ENCODE data around the gene OVAAL. TPM values are rescaled to one million over a fixed set of nuclear protein-coding genes. Genes with fewer than 3 reads are reported as not detected.

OVAAL gene
- total RNA-seq, 2 donors from 2014 or later: not detected

DNA sequence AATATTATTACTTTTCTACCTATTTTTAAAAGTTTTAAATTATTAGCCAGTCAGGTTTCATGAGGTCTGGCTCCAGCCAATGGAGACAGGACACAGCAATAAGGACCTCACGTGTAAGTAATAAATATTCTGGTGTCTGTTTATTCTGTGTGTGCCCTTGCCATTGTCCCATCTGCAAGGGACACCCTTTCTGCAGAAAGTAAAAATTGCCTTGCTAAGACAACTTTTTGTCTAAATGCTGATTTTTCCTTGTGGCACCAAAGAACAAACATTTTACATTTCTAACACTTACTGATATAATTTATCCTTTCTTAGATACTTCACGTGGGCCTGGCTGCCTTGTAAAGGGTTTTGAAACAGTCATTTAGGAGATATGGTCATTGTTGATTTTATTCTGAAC, 29.4 kb downstream of the OVAAL start:
- H3K9me3 ChIP-seq: no peaks in the 10 kb centered on the region
- ATAC-seq (no peak), DNase-seq (no peak)
- intact Hi-C loops (cut with DNase I): no loop called here
- peaks cover 38% of the 10 kb centered on the region for H3K4me1 ChIP-seq
- H3K27ac ChIP-seq: peak overlapping the region in 1 of 4 donors; percentile 83
- H3K27me3 ChIP-seq: no peaks in the 10 kb centered on the region
- WGBS, 2 donors: 40 to 48% methylated on average over 2 of the region's 2 CpGs
- TF ChIP-seq, protein P1, sequence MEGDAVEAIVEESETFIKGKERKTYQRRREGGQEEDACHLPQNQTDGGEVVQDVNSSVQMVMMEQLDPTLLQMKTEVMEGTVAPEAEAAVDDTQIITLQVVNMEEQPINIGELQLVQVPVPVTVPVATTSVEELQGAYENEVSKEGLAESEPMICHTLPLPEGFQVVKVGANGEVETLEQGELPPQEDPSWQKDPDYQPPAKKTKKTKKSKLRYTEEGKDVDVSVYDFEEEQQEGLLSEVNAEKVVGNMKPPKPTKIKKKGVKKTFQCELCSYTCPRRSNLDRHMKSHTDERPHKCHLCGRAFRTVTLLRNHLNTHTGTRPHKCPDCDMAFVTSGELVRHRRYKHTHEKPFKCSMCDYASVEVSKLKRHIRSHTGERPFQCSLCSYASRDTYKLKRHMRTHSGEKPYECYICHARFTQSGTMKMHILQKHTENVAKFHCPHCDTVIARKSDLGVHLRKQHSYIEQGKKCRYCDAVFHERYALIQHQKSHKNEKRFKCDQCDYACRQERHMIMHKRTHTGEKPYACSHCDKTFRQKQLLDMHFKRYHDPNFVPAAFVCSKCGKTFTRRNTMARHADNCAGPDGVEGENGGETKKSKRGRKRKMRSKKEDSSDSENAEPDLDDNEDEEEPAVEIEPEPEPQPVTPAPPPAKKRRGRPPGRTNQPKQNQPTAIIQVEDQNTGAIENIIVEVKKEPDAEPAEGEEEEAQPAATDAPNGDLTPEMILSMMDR (IDR thresholded peaks at IDR 0.05): no peak
- TF ChIP-seq POLR2A (IDR thresholded peaks at IDR 0.05): no peak
- no peak overlapping the region for H3K4me3 ChIP-seq
- H3K36me3 ChIP-seq (replicated peaks in 1 of 2; ENCODE audit: insufficient read depth in 1 of 2, low read depth in 2 of 2): no peaks in the 10 kb centered on the region

DNA sequence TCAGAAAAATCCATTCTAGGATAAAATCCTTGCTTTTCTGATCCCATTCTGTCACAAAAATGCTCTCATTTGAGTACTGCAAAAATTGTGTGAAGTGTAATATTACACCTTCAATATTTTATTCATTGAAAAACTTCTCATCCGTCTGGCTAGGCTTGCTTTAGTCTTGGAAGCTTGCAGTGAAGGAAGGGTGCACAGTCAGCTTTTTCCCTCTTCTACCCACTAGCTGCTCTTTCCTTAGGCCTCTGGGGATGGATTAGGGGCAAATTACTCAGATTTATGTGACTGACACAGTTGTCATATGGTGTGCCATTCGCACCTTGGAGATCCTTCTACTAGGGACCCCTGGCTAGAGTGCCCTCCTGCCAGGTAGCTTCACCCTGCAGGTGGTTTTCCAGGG, 32.1 kb downstream of the OVAAL start:
- H3K27me3 ChIP-seq: no peaks in the 10 kb centered on the region
- H3K9me3 ChIP-seq: no peaks in the 10 kb centered on the region
- WGBS, 2 donors: 91 to 93% methylated on average over 2 of the region's 2 CpGs
- H3K36me3 ChIP-seq (replicated peaks in 1 of 2; ENCODE audit: insufficient read depth in 1 of 2, low read depth in 2 of 2): no peaks in the 10 kb centered on the region
- intact Hi-C loops (cut with DNase I): no loop called here
- no peak overlapping the region for H3K4me3 ChIP-seq
- H3K4me1 ChIP-seq: peaks cover 31% of the 10 kb centered on the region
- TF ChIP-seq, protein P1 (IDR thresholded peaks at IDR 0.05): no peak
- no peak for TF ChIP-seq POLR2A (IDR thresholded peaks at IDR 0.05)
- ATAC-seq (no peak), DNase-seq (no peak)
- no peak overlapping the region for H3K27ac ChIP-seq

DNA sequence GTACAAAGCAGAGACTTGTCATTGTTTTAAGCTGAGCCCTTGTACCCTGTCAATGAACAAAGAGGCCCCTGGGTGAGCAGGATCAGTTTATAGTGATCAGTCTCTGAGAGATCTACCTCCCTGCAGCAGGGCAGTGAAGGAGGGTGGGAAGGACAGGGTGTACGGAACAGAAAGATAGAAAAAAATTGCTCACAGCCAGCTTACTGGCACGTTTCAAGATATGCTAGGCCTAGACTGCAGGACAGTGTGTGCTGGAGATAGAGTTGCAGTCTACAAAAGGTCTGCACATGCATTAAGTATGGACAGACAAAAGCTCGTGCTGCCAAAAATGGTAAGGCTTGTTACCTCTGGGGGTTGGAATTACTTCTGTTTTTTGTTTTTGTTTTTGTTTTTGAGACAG, 34.6 kb downstream of the OVAAL start:
- H3K36me3 ChIP-seq (replicated peaks in 1 of 2; ENCODE audit: insufficient read depth in 1 of 2, low read depth in 2 of 2): no peaks in the 10 kb centered on the region
- peaks cover 15% of the 10 kb centered on the region for H3K4me1 ChIP-seq
- DNase-seq (no peak), ATAC-seq (no peak)
- H3K27me3 ChIP-seq: no peaks in the 10 kb centered on the region
- 66 to 69% methylated on average over 3 of the region's 3 CpGs for WGBS, 2 donors
- intact Hi-C loops (cut with DNase I): no loop called here
- H3K27ac ChIP-seq: no peak overlapping the region
- H3K9me3 ChIP-seq: no peaks in the 10 kb centered on the region
- no peak overlapping the region for H3K4me3 ChIP-seq
- TF ChIP-seq, protein P1 (IDR thresholded peaks at IDR 0.05): no peak
- no peak for TF ChIP-seq POLR2A (IDR thresholded peaks at IDR 0.05)

DNA sequence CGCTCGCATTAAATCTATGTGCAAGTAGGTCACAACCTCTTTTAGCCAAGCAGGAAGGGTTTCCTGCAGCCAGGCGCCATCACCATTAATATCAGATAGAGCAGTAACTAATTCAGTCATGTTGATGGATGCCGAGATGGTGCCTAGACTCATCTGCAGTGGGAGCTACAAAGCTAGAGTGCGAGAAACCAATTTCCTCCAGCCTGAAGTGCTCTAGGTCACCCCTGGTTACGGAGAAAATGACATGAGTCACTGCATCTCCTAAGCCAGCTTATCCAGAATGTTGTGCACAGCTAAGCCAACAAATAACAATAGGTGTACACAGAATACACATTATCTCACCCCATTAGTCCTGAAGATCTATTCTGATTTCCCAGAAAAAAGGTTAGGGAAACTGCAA, 36.0 kb downstream of the OVAAL start:
- ATAC-seq: no peak
- intact Hi-C loops (cut with DNase I): no loop called here
- TF ChIP-seq, protein P1 (IDR thresholded peaks at IDR 0.05): no peak
- TF ChIP-seq POLR2A (IDR thresholded peaks at IDR 0.05): no peak
- Histone ChIP-seq H3K4me1 (peaks cover 26% of the 10 kb centered on the region), H3K27me3 (no peaks in the 10 kb centered on the region), H3K27ac (no peak overlapping the region), H3K4me3 (no peak overlapping the region), H3K9me3 (no peaks in the 10 kb centered on the region), H3K36me3 (replicated peaks in 1 of 2; ENCODE audit: insufficient read depth in 1 of 2, low read depth in 2 of 2) (no peaks in the 10 kb centered on the region)
- 75 to 83% methylated on average over 6 of the region's 6 CpGs for WGBS, 2 donors
- DNase-seq: no peak

DNA sequence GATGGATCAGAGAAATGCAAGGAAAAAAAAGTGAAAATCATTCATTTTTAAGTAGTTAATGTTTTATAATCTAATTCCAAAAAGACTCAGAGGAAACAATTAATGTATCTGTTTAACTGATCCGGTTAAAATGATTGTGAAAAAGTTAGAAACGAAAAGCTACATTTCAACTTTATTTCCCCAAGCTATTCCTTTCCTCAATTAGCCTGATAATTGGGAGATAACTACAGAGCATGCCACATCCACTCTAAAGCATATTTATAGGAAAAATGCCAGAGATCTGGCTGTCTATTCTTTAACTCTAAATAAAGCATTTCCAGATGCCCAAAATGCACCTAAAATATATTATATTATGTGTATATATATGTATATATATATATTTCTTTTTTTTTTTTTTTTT, 37.2 kb downstream of the OVAAL start:
- TF ChIP-seq, protein P1 (IDR thresholded peaks at IDR 0.05): no peak
- TF ChIP-seq POLR2A (IDR thresholded peaks at IDR 0.05): no peak
- no peak for ATAC-seq
- DNase-seq: no peak
- intact Hi-C loops (cut with DNase I): no loop called here
- no peak overlapping the region for H3K4me3 ChIP-seq
- peaks cover 26% of the 10 kb centered on the region for H3K4me1 ChIP-seq
- no peaks in the 10 kb centered on the region for H3K36me3 ChIP-seq (replicated peaks in 1 of 2; ENCODE audit: insufficient read depth in 1 of 2, low read depth in 2 of 2)
- WGBS, 2 donors: 56 to 63% methylated on average over 2 of the region's 2 CpGs
- H3K27me3 ChIP-seq: no peaks in the 10 kb centered on the region
- H3K27ac ChIP-seq: no peak overlapping the region
- no peaks in the 10 kb centered on the region for H3K9me3 ChIP-seq

Data from body of pancreas (tissue), 4 donors.